T-helper 22 cell (primary cell): ENCODE results near the gene CDK3.
"Not testable (repeated sequence)": the region's sequence is repeated elsewhere in the genome, so short reads cannot be mapped to it uniquely, and the experiment has no call there.

Experiments used
- DNase-seq: peaks from one replicate; pipeline ENCODE4 v3.0.0-alpha.2; 2020; ENCODE audit warnings: low read depth

The CDK3 gene

DNA sequence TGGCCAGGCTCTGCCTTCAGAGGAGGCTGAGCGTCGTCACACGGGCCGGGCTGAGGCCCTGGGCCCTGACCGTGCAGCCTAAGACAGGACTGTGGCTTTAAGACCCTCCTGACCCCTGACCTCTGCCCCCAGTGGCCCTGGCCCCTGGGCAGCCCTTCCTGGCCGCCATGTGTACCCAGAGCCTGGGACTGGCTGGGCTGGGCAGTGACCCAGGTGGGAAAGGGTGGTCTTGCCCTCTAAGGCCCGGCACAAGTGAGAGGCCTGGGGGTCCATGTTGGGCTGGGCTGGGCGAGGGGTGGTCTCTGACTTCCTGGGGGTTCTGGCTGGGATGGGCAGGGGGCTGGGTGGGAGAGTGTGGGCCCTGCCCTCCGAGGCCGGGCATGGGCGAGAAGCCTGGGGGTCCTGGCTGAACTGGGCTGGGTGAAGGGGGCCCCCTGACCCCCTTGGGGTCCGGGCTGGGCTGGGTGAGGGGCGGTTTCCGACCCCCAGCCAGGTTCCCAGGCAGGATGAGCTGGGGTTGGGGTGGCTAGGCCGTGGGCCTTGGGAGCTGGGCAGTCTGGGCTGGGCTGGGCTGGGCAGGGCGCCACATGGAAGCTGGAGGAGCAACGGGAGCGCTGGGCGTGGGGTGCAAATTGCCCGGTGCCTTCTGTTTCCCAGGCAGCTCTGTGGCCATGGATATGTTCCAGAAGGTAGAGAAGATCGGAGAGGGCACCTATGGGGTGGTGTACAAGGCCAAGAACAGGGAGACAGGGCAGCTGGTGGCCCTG is at the start of gene CDK3:
CDK3 (plus strand) TSS at position 101 of the 767 bp plus-strand sequence; CDS start at position 672, 571 bp downstream.
- no peak for DNase-seq

DNA sequence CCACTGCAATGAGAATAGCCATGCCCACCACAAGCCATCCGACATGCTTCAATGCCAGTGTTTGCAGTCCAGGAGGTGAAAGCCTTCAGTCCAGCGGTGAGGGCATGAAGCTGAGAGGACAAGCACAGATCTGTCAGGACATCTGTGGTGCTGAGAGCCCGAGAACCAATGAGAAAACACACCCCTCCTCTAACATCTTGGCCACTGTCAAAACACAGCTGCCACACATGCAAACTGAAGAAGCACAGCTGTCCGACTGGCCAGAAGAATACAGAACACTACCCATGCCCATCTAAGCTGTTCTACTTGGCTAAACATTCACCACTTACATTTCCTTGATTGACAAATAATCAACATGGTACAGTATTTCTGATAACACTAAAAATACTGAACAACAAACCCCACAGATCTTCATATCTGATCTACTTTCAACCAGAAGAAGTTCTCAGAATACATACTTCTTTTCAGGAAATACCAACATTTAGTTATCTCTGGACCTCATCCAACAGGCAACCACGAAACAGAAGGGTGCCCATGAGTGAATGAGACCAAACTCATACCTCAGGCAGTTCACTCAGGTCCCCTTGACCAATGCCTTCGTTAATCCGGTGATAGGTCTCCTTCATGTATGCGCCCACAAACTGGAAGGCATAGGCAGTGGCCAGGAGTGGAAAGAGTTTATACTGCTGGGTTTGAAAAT is 49.6 kb upstream of the CDK3 start:
- DNase-seq, result no peak

DNA sequence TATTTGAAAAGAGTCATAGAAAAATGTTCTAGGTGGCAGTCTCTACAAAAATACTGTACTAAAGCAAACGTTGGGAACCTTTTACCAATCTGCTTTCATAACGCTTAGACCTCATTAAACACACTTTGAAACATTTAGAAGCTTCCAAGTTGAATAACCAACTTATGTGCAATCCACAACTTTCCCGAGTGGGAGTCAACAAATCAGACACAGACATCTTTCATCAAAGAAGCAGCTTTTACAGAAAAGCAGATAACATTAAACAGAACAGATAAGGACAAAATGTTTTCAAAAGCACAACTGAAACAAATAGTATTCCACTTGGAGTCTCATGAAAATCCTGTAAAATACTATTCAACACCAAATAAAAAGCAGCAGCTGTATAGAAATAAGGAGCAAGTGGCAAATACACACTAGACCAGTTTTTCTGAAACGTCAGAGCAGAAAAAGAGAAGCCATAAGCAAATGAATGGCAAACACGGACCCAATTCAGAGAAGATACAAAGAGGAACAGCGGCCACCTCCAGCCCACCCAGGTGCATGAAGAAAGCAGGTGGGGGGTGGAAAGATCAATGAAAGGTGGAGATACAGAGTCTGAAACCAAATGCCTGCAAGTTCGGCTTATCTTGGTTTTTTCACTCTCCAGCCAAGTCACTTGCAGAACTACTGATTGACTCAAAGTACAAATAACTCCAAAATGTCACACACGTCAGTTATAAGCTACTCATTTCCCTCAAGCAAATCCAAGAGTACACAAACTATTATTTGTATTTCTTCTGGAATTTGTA is 41.4 kb upstream of the CDK3 start:
- no peak for DNase-seq

DNA sequence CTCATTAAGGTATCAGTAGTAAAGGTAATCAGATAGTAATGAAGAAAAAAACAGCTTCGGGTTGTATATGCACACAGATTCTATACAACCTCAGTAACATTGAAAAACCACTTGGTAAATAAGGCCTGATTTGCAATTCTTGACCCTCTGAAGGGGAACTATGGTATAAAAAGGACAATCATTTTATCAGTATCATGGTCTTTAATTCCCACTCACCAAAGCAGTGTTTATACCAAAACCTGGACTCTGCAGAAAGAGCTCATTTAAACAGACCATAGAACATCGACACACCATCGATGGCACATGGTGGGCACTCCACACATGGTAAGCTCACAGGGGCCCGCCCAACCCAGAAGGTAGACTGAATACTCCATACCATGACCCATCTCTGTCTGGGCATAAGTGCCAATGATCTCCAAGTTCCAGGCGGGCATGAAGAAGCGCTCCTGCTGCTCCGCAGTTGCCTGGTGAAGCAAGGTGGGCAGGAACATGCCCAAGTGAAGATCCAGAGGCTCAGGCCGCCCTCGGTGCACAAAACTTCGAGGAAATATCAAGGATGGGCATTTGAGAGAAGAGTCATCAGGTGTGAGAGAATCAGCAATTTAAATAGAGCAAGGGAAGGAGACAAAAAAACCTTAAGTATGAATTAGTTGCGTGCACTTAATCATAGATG is 40.7 kb upstream of the CDK3 start:
- no peak for DNase-seq

DNA sequence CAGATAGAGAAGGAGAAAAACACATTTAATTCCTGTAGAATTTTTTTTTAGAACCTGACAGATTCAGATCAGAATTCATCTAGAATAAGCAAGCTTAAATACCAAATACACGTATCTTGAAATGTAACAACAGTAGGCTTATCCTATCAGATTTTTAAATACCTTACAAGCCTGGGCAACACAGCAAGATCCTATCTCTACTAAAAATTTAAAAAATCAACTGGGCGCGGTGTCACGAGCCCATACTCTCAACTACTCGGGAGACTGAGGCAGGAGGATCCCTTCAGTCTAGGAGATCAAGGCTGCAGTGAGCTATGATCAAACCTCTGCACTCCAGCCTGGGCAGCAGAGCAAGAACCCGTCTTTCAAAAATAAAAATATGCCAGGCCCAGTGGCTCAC is 35.2 kb upstream of the CDK3 start:
- no peak for DNase-seq

DNA sequence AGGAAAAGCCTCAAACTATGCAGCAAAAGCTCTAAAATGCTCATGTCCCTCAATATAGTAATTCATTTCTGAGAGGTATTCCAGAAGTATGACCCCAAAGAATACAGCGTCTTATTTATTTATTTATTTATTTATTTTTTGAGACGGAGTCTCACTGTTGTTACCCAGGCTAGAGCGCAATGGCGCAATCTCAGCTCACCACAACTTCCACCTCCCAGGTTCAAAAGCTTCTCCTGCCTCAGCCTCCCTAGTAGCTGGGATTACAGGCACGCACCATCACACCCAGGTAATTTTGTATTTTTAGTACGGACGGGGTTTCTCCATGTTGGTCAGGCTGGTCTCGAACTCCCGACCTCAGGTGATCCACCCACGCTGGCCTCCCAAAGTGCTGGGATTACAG is 31.6 kb upstream of the CDK3 start:
- DNase-seq, result not testable (repeated sequence)

DNA sequence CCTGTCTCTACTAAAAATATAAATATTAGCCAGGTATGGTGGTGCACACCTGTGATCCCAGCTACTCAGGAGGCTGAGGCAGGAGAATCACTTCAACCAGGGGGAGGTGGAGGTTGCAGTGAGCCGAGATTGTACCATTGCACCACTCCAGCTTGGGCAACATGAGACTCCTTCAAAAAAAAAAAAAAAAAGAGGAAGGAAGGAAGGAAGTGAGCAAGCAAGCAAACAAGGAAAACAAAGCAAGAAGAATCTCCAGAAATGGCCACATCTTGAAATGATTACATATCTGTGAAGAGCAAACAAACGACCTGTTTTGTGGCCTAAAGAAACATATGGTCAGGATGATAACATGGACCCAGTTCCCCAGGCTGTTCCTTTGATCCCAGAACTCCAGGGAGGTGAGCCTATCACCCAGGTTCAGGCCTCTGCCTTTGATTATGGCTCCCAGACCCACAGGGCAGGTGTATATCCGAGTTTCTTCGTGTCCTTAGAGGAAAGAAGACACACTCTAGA is 30.6 kb upstream of the CDK3 start:
- DNase-seq, result no peak

DNA sequence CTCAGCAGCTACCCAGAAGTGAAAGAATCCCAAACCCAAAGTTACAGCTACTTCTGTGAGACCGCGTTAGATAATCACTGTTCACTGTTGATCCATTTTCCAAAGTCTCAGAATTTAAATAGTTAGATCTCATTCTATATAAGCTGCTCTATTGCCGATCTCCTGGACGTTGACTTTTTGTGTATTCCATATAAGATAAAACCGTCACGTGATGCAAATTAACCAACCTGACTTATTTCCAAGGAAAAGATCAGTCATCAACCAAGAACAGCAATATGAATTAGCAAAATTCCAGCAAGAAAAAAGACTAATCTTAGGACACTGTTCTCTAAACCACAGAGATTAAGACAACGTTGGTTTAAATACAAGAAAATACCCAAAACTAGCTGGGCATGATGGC is 30.0 kb upstream of the CDK3 start:
- no peak for DNase-seq

DNA sequence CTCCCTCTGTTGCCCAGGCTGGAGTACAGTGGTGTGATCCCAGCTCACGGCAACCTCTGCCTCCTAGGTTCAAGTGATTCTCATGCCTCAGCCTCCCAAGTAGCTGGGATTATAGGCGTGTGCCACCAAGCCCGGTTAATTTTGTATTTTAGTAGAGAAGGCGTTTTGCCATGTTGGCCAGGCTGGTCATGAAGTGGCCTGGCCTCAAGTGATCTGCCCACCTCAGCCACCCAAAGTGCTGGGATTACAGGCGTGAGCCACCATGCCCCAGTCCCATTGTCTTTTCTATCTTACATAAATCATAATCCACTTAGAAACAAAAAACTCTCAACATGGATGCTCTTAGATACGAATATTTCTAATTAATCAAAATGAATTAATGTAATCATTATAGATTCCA is 25.5 kb upstream of the CDK3 start:
- not testable (repeated sequence) for DNase-seq

DNA sequence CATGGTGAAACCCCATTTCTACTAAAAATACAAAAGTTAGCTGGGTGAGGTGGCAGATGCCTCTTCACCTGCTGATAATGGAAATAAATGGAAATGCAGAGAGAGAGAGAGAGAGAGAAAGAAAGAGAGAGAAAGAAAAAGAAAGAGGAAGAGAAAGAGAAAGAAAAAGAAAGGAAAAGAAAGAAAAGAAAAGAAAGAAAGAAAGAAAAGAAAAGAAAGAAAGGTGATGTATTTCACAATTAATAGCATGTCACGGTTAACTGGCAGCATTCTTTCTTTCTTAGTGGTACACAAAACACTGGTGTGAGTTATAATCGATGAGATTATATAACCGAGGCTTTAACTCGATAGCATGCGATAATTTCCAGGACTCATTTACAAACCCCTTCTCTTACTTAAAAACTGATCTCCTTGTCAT is 24.9 kb upstream of the CDK3 start:
- no peak for DNase-seq

DNA sequence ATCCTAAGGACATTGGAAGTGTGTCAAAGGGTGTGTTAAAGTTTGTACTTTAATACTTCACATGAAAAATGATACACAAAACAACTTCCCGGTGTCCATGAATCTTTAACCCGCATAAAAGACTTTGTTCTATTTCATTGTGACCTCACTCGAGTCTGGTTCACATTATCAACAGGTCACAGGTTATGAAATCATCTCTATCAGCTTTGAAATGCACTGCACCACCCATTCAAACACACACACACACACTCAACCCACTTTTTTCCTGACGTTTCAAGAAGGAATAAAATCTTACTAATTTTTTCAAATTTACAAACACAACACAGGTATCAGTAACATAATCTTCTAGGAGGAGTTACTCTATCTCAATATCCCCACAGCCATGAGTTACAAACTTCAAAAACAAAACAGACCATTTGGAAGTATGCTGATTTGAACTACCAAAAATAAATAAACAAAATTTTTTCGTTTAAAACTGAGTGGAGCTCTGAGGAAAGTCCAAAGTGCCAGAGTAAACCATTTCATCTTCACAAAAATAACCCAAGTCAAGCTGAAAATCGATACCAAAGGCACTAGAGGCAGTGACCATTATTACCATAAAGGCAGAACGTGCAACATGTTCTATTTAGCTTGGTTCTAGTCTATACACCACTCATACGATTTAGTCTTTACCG is 24.3 kb upstream of the CDK3 start:
- DNase-seq, result no peak

DNA sequence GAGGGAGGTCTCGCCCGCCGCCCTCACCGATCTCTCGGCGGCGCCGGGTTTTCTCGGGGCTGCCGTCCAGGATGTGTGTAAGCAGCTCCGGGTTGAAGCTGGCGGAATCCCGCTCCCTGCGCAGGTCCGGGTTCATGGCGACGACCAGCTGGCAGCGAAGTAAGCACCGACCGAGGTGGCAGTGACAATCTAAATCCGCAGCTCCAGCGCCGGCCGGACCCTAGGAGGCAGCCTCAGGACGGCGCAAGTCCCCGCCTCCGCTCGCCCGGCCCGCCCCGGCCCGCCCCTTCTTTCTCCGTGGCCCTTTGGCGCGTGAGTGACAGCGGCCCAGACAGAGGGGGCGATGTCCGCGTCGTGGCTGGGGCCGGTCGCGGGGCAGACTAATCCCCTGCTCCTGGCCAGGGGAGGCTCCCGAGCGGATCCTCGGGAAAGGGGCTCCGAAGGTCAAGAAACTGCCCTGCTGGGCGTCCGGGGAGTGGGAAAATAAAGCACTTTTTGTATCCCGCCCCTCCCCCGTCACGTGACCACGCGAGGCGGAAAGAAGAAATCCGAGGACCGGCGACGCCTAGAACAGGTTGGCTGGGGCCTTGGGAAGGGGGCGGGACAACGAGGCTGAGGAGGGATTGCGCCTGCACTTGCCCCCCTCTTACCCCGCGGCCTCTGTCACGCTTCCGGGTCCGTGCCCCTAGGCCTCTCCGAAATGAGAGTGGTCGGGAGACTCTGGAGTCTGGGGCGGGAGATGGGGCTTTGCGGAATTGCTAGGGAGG is 21.5 kb upstream of the CDK3 start, which contains the start of the genes ACOX1 and TEN1:
ACOX1 (minus strand) TSS at position 229 of the 767 bp plus-strand sequence; CDS start at position 136, 93 bp downstream.
TEN1 (plus strand) TSS at position 303 of the 767 bp plus-strand sequence. CDS start 6,953 bp downstream, outside the sequence.
- DNase-seq, result peak; percentile 94

DNA sequence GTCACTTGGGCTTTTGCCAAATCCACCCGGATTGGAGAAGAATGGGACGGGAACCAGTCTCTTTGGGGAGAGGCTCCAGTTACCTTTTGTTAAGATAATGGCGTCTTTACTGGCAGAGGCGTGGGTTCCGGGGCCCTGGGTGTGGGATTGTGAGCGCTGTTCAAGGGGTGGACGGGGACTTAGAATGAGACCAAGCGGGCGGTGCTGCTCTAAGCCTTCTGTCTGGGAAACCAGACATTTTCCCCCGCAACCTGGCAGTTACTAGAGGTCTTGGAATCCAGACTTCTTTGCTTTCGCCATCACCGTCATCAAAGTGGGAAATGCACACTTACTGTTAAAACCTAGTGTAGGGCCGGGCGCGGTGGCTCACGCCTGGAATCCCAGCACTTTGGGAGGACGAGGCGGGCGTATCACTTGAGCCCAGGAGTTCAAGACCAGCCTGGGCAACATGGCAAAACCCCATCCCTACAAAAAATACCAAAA is 20.9 kb upstream of the CDK3 start:
- no peak for DNase-seq

DNA sequence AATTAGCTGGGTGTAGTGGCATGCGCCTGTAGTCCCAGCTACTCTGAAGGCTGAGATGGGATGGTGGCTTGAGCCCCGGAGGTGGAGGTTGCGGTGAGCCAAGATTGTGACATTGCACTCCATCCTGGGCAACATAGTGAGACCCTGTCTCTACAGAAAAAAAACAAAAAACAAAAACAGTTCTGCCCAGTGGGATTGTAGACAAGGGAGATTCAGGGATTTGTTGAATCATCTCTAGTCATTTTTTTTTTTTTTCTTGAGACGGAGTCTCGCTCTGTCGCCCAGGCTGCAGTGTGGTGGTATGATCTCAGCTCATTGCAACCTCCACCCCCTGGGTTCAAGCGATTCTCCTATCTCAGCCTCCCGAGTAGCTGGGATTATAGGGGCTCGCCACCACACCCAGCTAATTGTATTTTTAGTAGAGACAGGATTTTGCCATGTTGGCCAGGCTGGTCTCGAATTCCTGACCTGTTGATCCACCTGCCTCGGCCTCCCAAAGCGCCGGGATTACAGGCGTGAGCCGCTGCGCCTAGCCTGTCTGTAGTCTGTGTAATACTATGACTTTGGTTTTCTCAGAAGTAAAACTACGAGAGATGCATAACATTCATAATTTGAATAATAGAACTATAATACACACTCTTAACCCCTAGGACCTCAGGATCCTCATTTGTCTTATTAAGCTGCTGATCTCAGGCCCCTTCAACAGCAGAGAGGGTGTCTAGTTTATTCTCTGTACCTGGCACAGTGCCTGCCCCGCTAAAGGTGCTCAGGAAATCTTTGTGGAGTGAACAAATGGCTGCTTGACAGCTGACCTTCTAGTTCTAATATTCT is 20.3 kb upstream of the CDK3 start:
- no peak for DNase-seq

DNA sequence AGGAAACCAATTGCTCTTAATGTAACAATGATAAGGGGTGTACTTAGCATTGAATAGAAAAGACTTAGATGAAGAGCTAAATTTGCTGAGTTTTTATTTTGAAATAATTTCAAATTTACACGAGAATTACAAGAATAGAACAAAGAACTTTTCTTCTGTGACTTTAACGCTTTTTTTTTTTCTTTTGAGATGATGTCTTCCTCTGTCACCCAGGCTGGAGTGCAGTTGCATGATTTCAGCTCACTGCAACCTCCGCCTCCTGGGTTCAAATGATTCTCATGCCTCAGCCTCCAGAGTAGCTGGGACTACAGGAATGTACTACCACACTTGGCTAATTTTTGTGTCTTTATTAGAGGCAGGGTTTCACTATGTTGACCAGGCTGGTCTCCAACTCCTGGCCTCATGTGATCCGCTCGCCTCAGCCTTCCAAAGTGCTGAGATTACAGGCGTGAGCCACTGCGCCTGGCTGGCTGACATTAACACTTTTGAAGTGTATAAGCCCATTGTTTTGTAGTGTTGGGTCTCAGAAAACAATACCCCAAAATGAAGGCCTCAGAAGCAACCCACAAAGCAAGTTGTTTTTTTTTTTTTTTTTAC is 19.5 kb upstream of the CDK3 start:
- no peak for DNase-seq

DNA sequence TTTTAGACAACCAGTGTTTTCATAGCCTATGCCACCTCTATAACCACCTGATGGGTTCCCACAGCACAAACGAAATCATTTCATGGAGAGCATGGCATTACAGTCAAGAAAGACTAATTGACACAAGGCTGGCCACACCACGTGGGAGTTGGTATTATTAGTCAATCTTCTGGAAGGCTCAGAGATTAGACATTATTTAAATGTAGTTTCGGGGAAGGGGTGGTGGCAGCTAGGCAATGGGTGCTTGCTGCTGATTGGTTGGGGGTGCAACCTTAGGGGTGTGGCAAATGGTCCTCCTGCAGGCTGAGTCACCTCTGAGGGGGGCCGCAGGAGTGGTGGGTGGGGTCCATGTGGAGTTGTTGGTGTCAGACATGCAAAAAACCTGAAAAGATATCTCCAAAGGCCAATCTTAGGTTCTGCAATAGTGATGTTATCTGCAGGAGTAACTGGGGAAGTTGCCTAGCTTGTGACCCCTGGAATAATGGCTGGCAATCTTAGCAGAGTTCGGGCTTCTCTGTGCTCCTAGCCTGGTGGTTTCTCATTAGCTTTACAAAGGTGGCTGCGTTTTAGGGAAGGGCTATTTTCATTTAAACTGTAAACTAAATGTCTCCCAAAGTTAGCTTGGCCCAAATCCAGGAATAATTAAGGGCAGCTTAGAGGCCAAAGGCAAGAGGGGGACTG is 17.0 kb upstream of the CDK3 start:
- no peak for DNase-seq

DNA sequence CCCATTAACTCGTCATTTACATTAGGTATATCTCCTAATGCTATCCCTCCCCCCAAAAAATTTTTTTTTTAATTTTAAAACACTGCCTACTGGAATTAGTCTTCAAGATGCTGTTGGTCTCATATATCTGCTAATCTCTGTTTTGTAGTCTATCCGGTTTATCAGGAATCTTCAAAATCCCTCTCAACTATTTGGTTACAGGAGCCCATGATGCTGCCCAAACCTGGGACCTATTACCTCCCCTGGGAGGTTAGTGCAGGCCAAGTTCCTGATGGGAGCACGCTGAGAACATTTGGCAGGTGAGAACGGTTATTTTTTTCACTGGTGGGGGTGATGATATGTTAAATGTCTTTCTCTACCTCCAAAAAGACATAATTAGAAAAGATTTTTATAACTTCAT is 14.7 kb upstream of the CDK3 start:
- no peak for DNase-seq

DNA sequence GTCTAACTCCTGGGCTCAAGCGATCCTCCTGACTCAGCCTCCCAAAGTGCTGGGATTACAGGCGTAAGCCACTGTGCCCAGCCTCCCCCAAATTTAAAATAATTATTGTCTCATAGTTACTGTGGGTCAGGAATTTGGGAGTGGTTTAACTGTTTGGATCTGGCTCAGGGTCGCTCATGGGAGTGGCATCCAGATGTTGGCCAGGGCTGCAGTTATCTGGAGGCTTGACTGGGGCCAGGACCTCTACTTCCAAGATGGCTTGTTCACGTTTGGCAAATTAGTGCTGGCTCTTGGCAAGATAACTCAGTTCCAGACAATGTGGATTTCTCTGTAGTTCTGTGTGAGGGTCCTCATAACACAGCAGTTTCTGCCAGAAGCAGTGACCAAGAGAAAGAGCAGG is 13.6 kb upstream of the CDK3 start:
- DNase-seq, result no peak
